Gastrocnemius medialis (tissue), 4 donors: Measurements from ENCODE around the gene BCLAF3. TPM values are rescaled to one million over a fixed set of nuclear protein-coding genes. Genes with fewer than 3 reads are reported as not detected.

Experiments
- ATAC-seq, 2 donors: fragments of 150-250 bp; one replicate each; pipeline ENCODE4 v1.9.1; 2016
- DNase-seq, 2 donors: peaks; one replicate each; pipeline ENCODE4 v3.0.0-alpha.2; 2019
- H3K27ac ChIP-seq, 4 donors: fragments of 200-600 bp; sonication (generic); 1 replicate in 1 of 4; 2 replicates in 3 of 4; pipeline ENCODE4 v1.5.1; 2016 to 2018; ENCODE audit warnings: mild to moderate bottlenecking in 2 of 4, moderate library complexity in 1 of 4
- H3K27me3 ChIP-seq, 3 donors: fragments of 200-600 bp; sonication (generic) in 2 of 3; 1 replicate in 1 of 3; 2 replicates in 2 of 3; pipeline versions ENCODE4 v1.5.1 to v1.6.0; 2016 to 2019; ENCODE audit warnings: mild to moderate bottlenecking in 1 of 3, moderate library complexity in 1 of 3
- H3K36me3 ChIP-seq, 2 donors: fragments of 200-600 bp; sonication (generic) in 1 of 2; one replicate each; pipeline ENCODE4 v1.5.1; 2017 to 2018
- H3K4me1 ChIP-seq, 2 donors: fragments of 200-600 bp; sonication (generic) in 1 of 2; one replicate each; pipeline ENCODE4 v1.5.1; 2016 to 2017; ENCODE audit warnings: mild to moderate bottlenecking in 2 of 2
- H3K4me3 ChIP-seq, 4 donors: fragments of 200-600 bp; sonication (generic) in 3 of 4; 1 replicate in 1 of 4; 2 replicates in 3 of 4; pipeline ENCODE4 v1.5.1; 2016 to 2019; ENCODE audit warnings: mild to moderate bottlenecking in 2 of 4
- H3K9me3 ChIP-seq, 3 donors: fragments of 200-600 bp; sonication (generic) in 2 of 3; 1 replicate in 1 of 3; 2 replicates in 2 of 3; pipeline ENCODE4 v1.5.1; 2016 to 2019
- POLR2A ChIP-seq, 2 donors: fragments of 450-650 bp; IDR thresholded peaks; one replicate each; pipeline ENCODE4 v1.6.1; 2017; ENCODE audit warnings: antibody characterized with exemption in 2 of 2, mild to moderate bottlenecking in 2 of 2, moderate library complexity in 2 of 2
- in situ Hi-C, 4 donors: fragments of 200-750 bp; cut with MboI; loops; one replicate each; pipeline versions ENCODE4 v1.15.0 to v1.8.0; 2017; ENCODE audit warnings: low sequenced_read_pairs in 4 of 4
- intact Hi-C: fragments of 100-400 bp; cut with DNase I; formaldehyde crosslinking; loops from one replicate; pipeline ENCODE4 v1.15.1; 2023; ENCODE audit warnings: low total_unique reads
- total RNA-seq, 4 donors: library from RNA; depleted of rRNA; stranded (reverse); fragments of >200 nt; gene quantifications; one replicate each; pipeline versions ENCODE4 v1.1.0 to v1.2.3, GENCODE V29; 2016
- TF ChIP-seq, protein P1 (sequence below), 5 experiments: fragments of 450-650 bp in 3 of 5; fragments of 200-600 bp in 2 of 5; sonication (generic) in 2 of 5; IDR thresholded peaks in 4 of 5; conservative IDR thresholded peaks in 1 of 5; 1 replicate in 4 of 5; 2 replicates in 1 of 5; pipeline ENCODE4 v1.5.1; 2016 to 2019; ENCODE audit warnings: antibody characterized with exemption in 5 of 5, mild to moderate bottlenecking in 3 of 5, moderate library complexity in 3 of 5

Gene BCLAF3
- total RNA-seq, 4 donors from 2014 or later = 2.4 to 4.2 (median 2.6) TPM

DNA sequence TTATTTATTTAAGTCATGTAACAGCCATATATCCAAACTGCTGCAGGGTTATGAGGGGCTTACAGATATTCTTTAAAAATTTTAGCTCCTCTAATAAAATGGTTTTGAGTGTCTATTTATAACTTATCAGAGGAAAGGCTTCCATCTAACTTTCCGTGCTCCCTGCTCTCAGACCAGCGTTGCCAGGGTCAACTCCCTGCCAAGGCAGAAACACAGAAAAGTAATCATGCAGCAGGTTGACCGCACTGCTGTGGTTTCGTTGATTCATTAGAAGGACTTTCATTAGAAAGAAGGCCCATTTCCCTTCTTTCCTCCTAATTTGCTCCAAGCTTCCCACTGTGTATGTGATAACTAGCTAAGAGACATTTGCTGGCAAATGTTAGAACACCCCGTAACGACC is 33.9 kb downstream of the BCLAF3 start:
- H3K27me3 ChIP-seq = no peaks in the 10 kb centered on the region
- no peaks in the 10 kb centered on the region for H3K36me3 ChIP-seq
- no peak for ATAC-seq
- in situ Hi-C loops = no loop called here
- DNase-seq = no peak
- H3K27ac ChIP-seq = no peak overlapping the region
- no peaks in the 10 kb centered on the region for H3K9me3 ChIP-seq
- no peak overlapping the region for H3K4me3 ChIP-seq
- no peak for TF ChIP-seq POLR2A (IDR thresholded peaks at IDR 0.05)
- TF ChIP-seq, protein P1, sequence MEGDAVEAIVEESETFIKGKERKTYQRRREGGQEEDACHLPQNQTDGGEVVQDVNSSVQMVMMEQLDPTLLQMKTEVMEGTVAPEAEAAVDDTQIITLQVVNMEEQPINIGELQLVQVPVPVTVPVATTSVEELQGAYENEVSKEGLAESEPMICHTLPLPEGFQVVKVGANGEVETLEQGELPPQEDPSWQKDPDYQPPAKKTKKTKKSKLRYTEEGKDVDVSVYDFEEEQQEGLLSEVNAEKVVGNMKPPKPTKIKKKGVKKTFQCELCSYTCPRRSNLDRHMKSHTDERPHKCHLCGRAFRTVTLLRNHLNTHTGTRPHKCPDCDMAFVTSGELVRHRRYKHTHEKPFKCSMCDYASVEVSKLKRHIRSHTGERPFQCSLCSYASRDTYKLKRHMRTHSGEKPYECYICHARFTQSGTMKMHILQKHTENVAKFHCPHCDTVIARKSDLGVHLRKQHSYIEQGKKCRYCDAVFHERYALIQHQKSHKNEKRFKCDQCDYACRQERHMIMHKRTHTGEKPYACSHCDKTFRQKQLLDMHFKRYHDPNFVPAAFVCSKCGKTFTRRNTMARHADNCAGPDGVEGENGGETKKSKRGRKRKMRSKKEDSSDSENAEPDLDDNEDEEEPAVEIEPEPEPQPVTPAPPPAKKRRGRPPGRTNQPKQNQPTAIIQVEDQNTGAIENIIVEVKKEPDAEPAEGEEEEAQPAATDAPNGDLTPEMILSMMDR (IDR thresholded peaks at IDR 0.05 in 4 of 5, conservative IDR thresholded peaks at IDR 0.05 in 1 of 5) = no peak
- intact Hi-C loops = no loop called here
- no peaks in the 10 kb centered on the region for H3K4me1 ChIP-seq

DNA sequence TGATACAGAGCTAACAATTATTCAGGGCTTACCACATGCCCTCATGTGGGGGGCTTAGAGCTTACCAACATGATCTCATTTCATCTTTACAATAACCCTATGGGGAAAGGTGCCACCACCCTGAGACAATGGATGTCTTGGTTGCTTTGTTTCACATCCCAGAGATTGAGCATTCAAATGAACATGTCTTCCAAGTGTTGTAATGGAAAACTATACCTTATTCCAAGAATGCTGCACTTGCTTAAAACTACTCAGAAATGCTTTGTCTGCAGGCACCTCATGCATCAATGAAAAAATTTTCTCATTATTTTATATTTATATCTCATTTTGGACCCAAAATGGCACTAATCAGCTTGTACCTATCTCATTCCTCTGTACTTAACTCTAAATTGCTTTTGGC is 34.6 kb downstream of the BCLAF3 start:
- no peak overlapping the region for H3K4me3 ChIP-seq
- no peaks in the 10 kb centered on the region for H3K36me3 ChIP-seq
- H3K9me3 ChIP-seq = no peaks in the 10 kb centered on the region
- intact Hi-C loops (no loop called here), in situ Hi-C loops (no loop called here)
- H3K27me3 ChIP-seq = no peaks in the 10 kb centered on the region
- TF ChIP-seq, protein P1 (IDR thresholded peaks at IDR 0.05 in 4 of 5, conservative IDR thresholded peaks at IDR 0.05 in 1 of 5) = no peak
- no peak for TF ChIP-seq POLR2A (IDR thresholded peaks at IDR 0.05)
- no peak for DNase-seq
- ATAC-seq = no peak
- H3K27ac ChIP-seq = no peak overlapping the region
- no peaks in the 10 kb centered on the region for H3K4me1 ChIP-seq

DNA sequence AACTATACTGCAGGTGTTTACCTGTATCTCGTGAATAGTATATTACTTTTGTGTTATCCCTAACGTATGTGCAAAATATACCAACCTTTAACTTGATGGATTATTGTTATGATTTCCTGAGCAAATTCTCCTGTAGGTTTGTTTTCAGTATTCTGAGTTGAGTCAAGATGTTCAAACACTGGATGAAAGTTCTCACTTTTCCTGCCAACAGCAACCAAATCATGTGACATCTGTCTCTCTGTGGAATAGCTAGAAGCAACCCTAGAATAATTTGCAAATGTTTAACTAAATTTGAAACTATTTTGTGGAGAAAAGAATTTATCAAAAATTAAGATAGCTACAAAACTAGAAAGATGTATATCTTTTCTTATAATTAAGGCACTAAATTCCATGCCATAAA is 35.6 kb downstream of the BCLAF3 start:
- in situ Hi-C loops = no loop called here

DNA sequence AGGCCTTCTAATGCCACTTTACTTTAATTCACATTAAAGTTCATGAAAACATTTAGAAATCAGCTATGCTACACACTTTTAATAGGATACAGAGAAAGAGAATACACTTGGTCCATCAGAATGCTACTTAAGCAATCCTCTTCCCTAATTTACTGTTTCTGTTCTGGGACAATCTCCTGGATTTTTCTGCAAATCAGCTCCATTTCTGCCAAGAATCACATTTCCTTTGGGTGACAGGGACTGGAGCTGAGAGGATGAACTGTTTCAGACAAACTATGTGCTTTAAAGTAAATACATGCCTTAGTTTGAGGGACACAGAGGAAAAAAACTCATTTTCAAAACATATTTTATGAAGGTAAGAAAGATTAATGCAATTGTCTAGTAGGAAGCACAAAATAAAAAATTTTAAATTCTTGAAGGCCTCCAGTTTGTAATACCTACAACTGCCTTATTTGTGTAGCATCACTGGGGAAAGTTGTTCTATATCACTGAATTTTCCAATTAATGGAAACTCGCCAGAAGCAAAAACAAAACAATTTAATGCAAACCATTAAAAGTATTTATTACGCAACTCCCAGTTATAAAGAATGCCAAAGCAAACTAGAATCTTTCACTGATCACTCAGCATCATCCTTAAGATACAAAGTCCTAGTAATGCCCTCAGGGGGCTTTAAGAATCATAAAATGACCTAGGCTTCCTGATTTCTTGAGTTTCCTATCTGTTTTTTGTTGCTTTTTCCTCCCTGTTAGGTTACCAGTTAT is 36.3 kb downstream of the BCLAF3 start:
- H3K27me3 ChIP-seq = no peaks in the 10 kb centered on the region
- no peaks in the 10 kb centered on the region for H3K36me3 ChIP-seq
- no peaks in the 10 kb centered on the region for H3K9me3 ChIP-seq
- no peak overlapping the region for H3K4me3 ChIP-seq
- intact Hi-C loops = no loop called here
- in situ Hi-C loops = no loop called here
- DNase-seq (no peak), ATAC-seq (no peak)
- TF ChIP-seq, protein P1 (IDR thresholded peaks at IDR 0.05 in 4 of 5, conservative IDR thresholded peaks at IDR 0.05 in 1 of 5) = no peak
- TF ChIP-seq POLR2A (IDR thresholded peaks at IDR 0.05) = no peak
- no peaks in the 10 kb centered on the region for H3K4me1 ChIP-seq
- H3K27ac ChIP-seq = no peak overlapping the region

More for the DNA sequence above, 35.6 kb downstream of the BCLAF3 start:
- TF ChIP-seq POLR2A (IDR thresholded peaks at IDR 0.05) = no peak
- TF ChIP-seq, protein P1 (IDR thresholded peaks at IDR 0.05 in 4 of 5, conservative IDR thresholded peaks at IDR 0.05 in 1 of 5) = no peak
- Histone ChIP-seq H3K9me3 (no peaks in the 10 kb centered on the region), H3K4me1 (no peaks in the 10 kb centered on the region), H3K4me3 (no peak overlapping the region), H3K36me3 (no peaks in the 10 kb centered on the region), H3K27ac (no peak overlapping the region), H3K27me3 (no peaks in the 10 kb centered on the region)
- intact Hi-C loops = no loop called here
- no peak for DNase-seq
- ATAC-seq = no peak
